SK-MEL-5 (cell line): ENCODE measurements around the gene SIGLEC1. TPM values are rescaled to one million over a fixed set of nuclear protein-coding genes. Genes with fewer than 3 reads are reported as not detected.

ENCODE experiments used
- DNase-seq: peaks from one replicate; pipeline ENCODE4 v3.0.0-alpha.2; 2016; ENCODE audit warnings: low read depth, low spot score
- in situ Hi-C: cut with HindIII; loops from 2 replicates; pipeline ENCODE4 v1.10.0; 2016; ENCODE audit warnings: low sequenced_read_pairs, high pct_unique_total_duplicates, low pct_unique_long_range_greater_than_20kb
- total RNA-seq: library from RNA; depleted of rRNA; stranded (reverse); fragments of >200 nt; shearing (Covaris generic); gene quantifications from 2 replicates; pipeline ENCODE4 v1.2.3, GENCODE V29; 2014; rRNA removed

The SIGLEC1 gene
- total RNA-seq, 1 experiment from 2014 or later: not detected

- in situ Hi-C loops: no loop called here
- no peak for DNase-seq
Measured at GRCh38 chr20:3677733-3678132, 34.7 kb downstream of the SIGLEC1 start.

GRCh38 chr20:3674995-3675900 lies 37.2 kb downstream of the SIGLEC1 start:
- DNase-seq: no peak
- in situ Hi-C loops: no loop called here

GRCh38 chr20:3674447-3674846 lies 38.0 kb downstream of the SIGLEC1 start:
- DNase-seq: no peak
- in situ Hi-C loops: no loop called here

- no peak for DNase-seq
- in situ Hi-C loops: no loop called here
Measured at GRCh38 chr20:3673221-3674070, 39.0 kb downstream of the SIGLEC1 start.

- DNase-seq: no peak
- in situ Hi-C loops: no loop called here
Measured at GRCh38 chr20:3672547-3673171, 39.7 kb downstream of the SIGLEC1 start.

GRCh38 chr20:3671986-3672546 lies 40.3 kb downstream of the SIGLEC1 start:
- in situ Hi-C loops: no loop called here
- no peak for DNase-seq

GRCh38 chr20:3670945-3671344 lies 41.5 kb downstream of the SIGLEC1 start:
- DNase-seq: no peak
- in situ Hi-C loops: no loop called here

GRCh38 chr20:3670511-3670910 lies 41.9 kb downstream of the SIGLEC1 start:
- no peak for DNase-seq

GRCh38 chr20:3669710-3670367 lies 42.6 kb downstream of the SIGLEC1 start:
- no peak for DNase-seq
- in situ Hi-C loops: no loop called here

More at GRCh38 chr20:3670511-3670910, 41.9 kb downstream of the SIGLEC1 start:
- in situ Hi-C loops: no loop called here

- DNase-seq: no peak
- in situ Hi-C loops: no loop called here
Measured at GRCh38 chr20:3667434-3668037, 44.9 kb downstream of the SIGLEC1 start.

- in situ Hi-C loops: no loop called here
- no peak for DNase-seq
Measured at GRCh38 chr20:3663858-3664257, 48.5 kb downstream of the SIGLEC1 start.

- in situ Hi-C loops: no loop called here
- no peak for DNase-seq
Measured at GRCh38 chr20:3663031-3663701, 49.2 kb downstream of the SIGLEC1 start, which contains the start of gene GFRA4. TSS of gene GFRA4 (minus strand) at chr20:3663399. CDS start at chr20:3663399, 0 bp downstream.

Other genes with a start within 250 kb of the SIGLEC1 start
- gene ATRN, start 241.6 kb downstream of the SIGLEC1 start, total RNA-seq: 53.6 and 54.1 TPM in 2 replicates
- not detected in 2 replicates for gene GFRA4, start 49.2 kb downstream of the SIGLEC1 start, total RNA-seq
- gene ADAM33, start 30.6 kb downstream of the SIGLEC1 start, total RNA-seq: not detected in 2 replicates
- gene HSPA12B, start 20.1 kb upstream of the SIGLEC1 start, total RNA-seq: 0.21 TPM in 1 of 2 replicates, not detected in the other
- gene ADISSP, start 55.2 kb upstream of the SIGLEC1 start, total RNA-seq: 63.5 and 69.7 TPM in 2 replicates
- 0.40 TPM in 1 of 2 replicates, not detected in the other for gene SPEF1, start 68.8 kb upstream of the SIGLEC1 start, total RNA-seq
- 107 and 115 TPM in 2 replicates for gene CENPB, start 74.1 kb upstream of the SIGLEC1 start, total RNA-seq
- gene CDC25B, start 83.7 kb upstream of the SIGLEC1 start, total RNA-seq: 60.7 and 67.1 TPM in 2 replicates
- gene AP5S1, start 107.9 kb upstream of the SIGLEC1 start, total RNA-seq: 27.0 and 29.2 TPM in 2 replicates
- 23.9 and 27.0 TPM in 2 replicates for gene MAVS, start 134.2 kb upstream of the SIGLEC1 start, total RNA-seq
- gene PANK2, start 176.8 kb upstream of the SIGLEC1 start, total RNA-seq: 62.8 and 63.7 TPM in 2 replicates